Stimulated activated CD8-positive, alpha-beta memory T cell treated with anti-CD3 and anti-CD28 coated beads, Interleukin-7, amount 100 ng/mL, for 24 hours (primary cell): ENCODE data around the gene PPP4R3A.
A peak's percentile ranks its signal among the peaks of the same experiment; 100 is the strongest.
"Not testable (repeated sequence)": the region's sequence is repeated elsewhere in the genome, so short reads cannot be mapped to it uniquely, and the experiment has no call there.

Source experiments
- DNase-seq: peaks from one replicate; pipeline ENCODE4 v3.0.0-alpha.2; 2020; ENCODE audit warnings: low read depth

Gene PPP4R3A

GRCh38 chr14:91438845-91439244 lies 71.3 kb downstream of the PPP4R3A start:
- DNase-seq = no peak

GRCh38 chr14:91436266-91436665 lies 73.8 kb downstream of the PPP4R3A start:
- DNase-seq = not testable (repeated sequence)

- no peak for DNase-seq
Observed at GRCh38 chr14:91429385-91429784, 80.7 kb downstream of the PPP4R3A start.

DNA sequence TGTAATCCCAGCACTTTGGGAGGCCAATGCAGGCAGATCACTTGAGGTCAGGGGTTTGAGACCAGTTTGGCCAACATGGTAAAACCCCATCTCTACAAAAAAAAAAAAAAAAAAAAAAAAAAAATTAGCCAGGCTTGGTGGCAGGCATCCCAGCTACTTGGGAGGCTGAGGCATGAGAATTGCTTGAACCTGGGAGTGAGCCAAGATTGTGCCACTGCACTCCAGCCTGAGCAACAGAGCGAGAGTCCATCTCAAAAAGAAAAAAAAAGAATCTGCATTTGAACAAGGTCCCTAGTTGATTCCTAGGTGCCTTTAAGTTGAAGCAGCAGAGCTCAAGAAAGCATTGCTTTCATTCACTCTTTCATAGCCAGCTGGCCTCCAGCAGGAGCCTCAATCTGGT lies 81.2 kb downstream of the PPP4R3A start:
- not testable (repeated sequence) for DNase-seq

DNA sequence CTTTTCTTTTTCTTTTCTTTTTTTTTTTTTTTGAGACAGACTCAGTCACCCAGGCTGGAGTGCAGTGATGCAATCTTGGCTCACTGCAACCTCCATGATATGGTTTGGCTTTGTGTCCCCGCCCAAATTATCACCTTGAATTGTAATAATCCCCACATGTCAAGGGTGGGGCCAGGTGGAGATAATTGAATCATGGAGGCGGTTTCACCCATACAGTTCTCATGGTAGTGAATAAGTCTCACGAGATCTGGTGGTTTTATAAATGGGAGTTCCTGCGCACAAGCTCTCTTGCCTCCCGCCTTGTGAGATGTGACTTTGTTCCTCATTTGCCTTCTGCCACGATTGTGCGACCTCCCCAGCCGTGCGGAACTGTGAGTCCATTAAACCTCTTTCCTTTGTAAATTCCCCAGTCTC lies 84.6 kb downstream of the PPP4R3A start:
- not testable (repeated sequence) for DNase-seq

- DNase-seq = no peak
Observed at GRCh38 chr14:91424813-91425530, 85.1 kb downstream of the PPP4R3A start.

- DNase-seq = no peak
Observed at GRCh38 chr14:91420686-91421085, 89.4 kb downstream of the PPP4R3A start.

GRCh38 chr14:91419451-91419850 lies 90.7 kb downstream of the PPP4R3A start:
- no peak for DNase-seq

GRCh38 chr14:91419044-91419397 lies 91.1 kb downstream of the PPP4R3A start:
- DNase-seq = no peak

DNA sequence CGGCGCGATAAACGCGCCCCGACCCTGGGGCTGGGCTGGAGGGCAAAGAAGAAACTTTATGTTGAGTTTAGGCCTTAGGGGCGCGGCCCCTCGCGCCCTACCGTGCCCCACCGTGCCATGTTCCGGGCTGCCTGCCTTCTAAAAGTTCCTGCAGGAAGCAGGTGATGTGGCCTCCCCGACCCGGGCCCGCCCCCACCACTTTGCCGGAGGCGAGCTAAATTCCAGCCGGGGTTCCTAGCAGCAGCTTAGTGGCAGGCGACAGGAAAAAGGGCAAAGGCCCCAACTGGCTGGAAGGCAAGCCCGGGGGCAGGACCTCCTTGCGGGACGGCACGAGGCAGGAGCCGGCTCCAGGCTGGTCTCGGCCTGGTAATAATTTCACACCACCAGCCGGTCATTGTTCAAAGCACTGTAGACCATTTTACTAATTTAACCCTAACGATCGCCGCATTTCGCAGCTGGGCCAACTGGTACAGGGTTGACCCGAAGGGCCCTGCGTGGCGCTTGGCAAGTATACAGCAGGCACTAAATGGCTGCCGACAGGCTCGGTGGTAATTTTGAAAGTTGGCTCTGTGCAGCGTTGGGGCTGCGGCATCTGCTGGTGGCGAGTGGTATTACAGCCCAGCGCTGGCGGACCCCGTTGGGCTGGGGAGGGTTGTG lies 91.6 kb downstream of the PPP4R3A start:
- peak; percentile 67 for DNase-seq

- DNase-seq = no peak
Observed at GRCh38 chr14:91417983-91418386, 92.1 kb downstream of the PPP4R3A start.

DNA sequence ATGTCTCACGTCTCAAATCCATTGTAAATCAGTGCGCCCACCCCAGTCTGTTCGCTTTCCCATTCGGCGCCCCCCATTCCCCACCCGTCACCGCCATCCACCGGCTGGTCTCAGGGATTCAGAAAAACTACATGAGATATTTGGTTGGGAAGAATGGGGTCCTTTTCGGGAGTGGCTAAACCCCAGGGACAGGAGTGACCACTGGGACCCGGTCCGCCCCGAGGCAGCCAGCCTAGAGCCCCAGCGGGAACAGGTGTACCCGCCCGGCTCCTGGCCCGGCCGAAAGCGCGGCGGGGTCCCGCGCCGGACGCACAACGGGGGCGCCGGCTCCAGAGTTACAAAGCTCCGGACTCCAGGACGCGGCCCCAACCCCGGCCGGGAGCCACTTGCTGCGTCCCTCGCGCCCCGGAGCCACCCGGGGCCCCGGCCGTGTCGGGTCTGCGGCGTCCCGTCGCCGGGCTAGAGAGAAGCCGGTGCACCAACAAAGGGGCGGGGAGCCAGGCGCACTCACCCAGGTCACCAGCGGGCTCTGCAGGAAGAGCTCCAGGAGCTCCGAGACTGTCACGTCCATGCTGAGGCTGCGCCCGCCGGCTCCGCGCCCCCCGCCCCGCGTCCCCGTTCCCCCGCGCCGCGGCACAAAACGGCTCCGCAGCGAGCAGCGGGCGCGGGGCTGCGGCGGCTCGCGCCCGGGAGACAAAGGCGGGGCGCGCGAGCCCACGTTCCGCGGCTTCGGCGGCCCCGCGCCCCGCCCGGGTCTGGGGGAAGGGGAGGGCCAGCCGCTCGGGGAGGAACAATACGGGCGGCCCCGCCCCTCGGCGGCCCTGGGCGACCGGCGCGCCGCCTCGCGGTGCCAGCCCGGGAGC lies 92.8 kb downstream of the PPP4R3A start, which contains the start of gene CCDC88C:
CCDC88C (minus strand) TSS at position 701 of the 863 bp plus-strand sequence; CDS start at position 571, 130 bp downstream.
- DNase-seq = no peak

- DNase-seq = no peak
Observed at GRCh38 chr14:91416744-91417119, 93.4 kb downstream of the PPP4R3A start.

- no peak for DNase-seq
Observed at GRCh38 chr14:91415794-91416743, 94.0 kb downstream of the PPP4R3A start.

DNA sequence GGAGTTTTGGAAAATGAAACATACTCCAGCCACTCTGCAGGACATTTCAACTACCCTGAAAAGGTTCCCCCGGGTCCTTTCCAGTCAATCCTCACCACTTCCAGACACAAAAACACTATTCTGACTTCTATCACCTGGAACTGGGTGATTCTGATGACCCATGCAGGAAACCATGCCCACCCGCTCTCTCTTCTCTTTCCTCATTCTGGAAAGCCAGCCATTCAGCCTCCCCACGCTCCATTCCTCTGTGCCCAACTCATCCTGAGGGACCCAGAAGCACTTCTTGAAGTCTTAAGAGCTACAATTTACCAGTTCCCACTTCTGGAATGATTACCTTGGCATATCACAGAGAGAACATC lies 95.7 kb downstream of the PPP4R3A start:
- DNase-seq = no peak

DNA sequence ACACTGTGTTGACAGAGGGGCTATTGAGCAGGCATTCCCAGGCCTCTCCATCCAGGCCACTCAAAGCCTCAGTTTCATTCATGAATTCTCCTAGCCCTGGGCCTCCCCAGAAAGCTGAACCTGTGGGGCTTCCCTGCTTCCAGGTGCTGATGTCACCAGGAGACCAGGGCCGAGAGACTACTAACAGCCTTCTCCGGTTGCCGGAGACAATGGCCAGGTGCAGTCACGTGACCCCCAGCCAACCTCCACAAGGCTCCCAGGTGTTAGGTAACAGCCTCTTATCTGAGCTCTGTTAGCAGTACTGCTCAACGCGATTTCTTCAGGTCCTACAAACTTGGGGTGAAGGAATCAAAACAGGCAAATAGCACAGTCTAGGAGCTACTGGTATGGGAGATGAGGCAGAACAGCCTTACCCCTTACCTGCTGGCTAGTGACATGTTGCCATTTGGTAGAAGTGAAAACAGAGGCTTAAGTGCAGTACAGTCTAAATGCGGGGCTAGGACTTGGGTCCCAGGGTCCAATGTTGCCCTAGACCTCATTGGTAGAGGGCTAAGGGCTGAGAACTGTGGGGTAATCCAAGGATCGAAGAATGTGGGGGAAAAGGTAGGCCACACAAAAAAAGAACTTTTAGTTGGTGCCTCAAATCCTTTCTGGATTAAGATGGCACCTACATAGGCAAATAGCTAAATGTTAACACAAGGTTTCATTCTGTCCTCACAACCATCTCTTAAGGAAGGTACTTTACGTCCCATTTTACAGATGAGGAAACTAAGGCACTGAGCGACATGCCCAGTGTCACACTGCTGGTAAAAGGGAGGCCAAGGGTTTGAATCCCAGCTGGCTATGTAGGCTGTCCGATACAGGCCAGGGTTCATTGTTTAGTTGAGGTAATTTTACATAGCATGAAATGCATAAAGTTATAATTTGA lies 96.3 kb downstream of the PPP4R3A start:
- DNase-seq = no peak

DNA sequence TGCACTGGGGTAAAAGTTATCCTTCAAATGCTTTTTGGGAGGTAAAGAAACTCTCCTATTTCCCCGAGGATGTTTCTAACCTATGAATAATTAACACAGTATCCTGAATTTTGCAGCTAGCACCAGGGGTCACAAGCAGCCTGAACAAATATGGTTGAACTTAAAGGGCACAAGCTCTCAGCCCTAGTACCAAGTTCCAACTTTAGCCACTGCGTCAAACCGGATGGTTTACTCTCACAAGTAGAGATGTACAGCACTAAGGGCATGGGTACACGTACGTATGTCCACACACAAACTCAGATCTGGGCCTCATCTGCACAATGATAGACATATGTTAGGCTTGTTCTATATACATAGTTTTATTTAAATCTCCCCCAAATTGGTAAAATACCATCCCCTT lies 97.2 kb downstream of the PPP4R3A start:
- no peak for DNase-seq

GRCh38 chr14:91410771-91411536 lies 99.2 kb downstream of the PPP4R3A start:
- no peak for DNase-seq

GRCh38 chr14:91409928-91410718 lies 100.0 kb downstream of the PPP4R3A start:
- DNase-seq = no peak
